SU-DHL-6 (cell line): ENCODE measurements around the gene SMYD4.

Experiments
- H2AFZ ChIP-seq: fragments of 200-600 bp; sonication (generic); 2 replicates; pipeline ENCODE4 v1.6.1; 2014; ENCODE audit warnings: low read depth, mild to moderate bottlenecking, moderate library complexity, mixed read lengths, antibody characterized with exemption, low read length; ENCODE audit not compliant: severe bottlenecking
- H3F3A ChIP-seq: fragments of 200-600 bp; shearing (Covaris generic); 2 replicates; pipeline ENCODE4 v1.6.0; 2016; ENCODE audit warnings: antibody characterized with exemption, mild to moderate bottlenecking; ENCODE audit not compliant: insufficient read depth
- H3K27ac ChIP-seq: fragments of 200-600 bp; sonication (generic); 2 replicates; pipeline ENCODE4 v1.5.1; 2016; ENCODE audit warnings: low read depth, mild to moderate bottlenecking, low read length, moderate library complexity, mixed read lengths
- H3K27me3 ChIP-seq: fragments of 200-600 bp; sonication (generic), shearing (Covaris generic); 2 replicates; pipeline ENCODE4 v1.6.0; 2014; ENCODE audit warnings: mild to moderate bottlenecking, low read length
- H3K36me3 ChIP-seq: fragments of 200-600 bp; sonication (generic); 2 replicates; pipeline ENCODE4 v1.6.1; 2014; ENCODE audit warnings: mild to moderate bottlenecking, low read length, mixed read lengths
- H3K4me2 ChIP-seq: fragments of 300-600, 200-600 bp; shearing (Covaris generic), sonication (generic); 2 replicates; pipeline ENCODE4 v1.6.0; 2014; ENCODE audit warnings: low read length, low read depth, mild to moderate bottlenecking; ENCODE audit not compliant: poor library complexity, severe bottlenecking
- H3K4me3 ChIP-seq: fragments of 200-600 bp; sonication (generic); 2 replicates; pipeline ENCODE4 v1.5.1; 2014; ENCODE audit warnings: antibody characterized with exemption, low read length, mild to moderate bottlenecking, mixed read lengths; ENCODE audit not compliant: insufficient read depth, poor library complexity, severe bottlenecking
- H3K79me2 ChIP-seq: fragments of 200-600 bp; sonication (generic); 2 replicates; pipeline ENCODE4 v1.6.1; 2014; ENCODE audit warnings: mild to moderate bottlenecking, low read length, moderate library complexity; ENCODE audit not compliant: insufficient read depth
- H3K9ac ChIP-seq: fragments of 200-600 bp; sonication (generic); 2 replicates; pipeline ENCODE4 v1.7.0; 2014; ENCODE audit warnings: mild to moderate bottlenecking, low read length
- H3K9me2 ChIP-seq: fragments of 200-600 bp; sonication (generic); replicated peaks from 2 replicates; pipeline ENCODE4 v1.6.1; 2014; ENCODE audit warnings: low read length; ENCODE audit not compliant: insufficient read depth
- H3K9me3 ChIP-seq: fragments of 200-600 bp; sonication (generic); 2 replicates; pipeline ENCODE4 v1.6.1; 2014; ENCODE audit warnings: low read length, mixed read lengths; ENCODE audit not compliant: insufficient read depth
- H4K20me1 ChIP-seq: fragments of 200-600 bp; sonication (generic); 2 replicates; pipeline ENCODE4 v1.6.1; 2014; ENCODE audit warnings: low read depth, mild to moderate bottlenecking, antibody characterized with exemption, low read length, moderate library complexity, mixed read lengths
- EZH2phosphoT487 ChIP-seq: fragments of 200-600 bp; sonication (generic), shearing (Covaris generic); conservative IDR thresholded peaks from 2 replicates; pipeline ENCODE4 v1.6.1; 2018; ENCODE audit warnings: mild to moderate bottlenecking, antibody characterized with exemption, low read length, moderate library complexity, mixed read lengths
- TF ChIP-seq, protein P1 (sequence below): fragments of 200-600 bp; sonication (generic); IDR thresholded peaks from one replicate; pipeline ENCODE4 v1.5.1; 2017; ENCODE audit warnings: antibody characterized with exemption, mild to moderate bottlenecking, low read length, moderate library complexity; ENCODE audit not compliant: insufficient read depth, poor library complexity, severe bottlenecking

SMYD4 gene

DNA sequence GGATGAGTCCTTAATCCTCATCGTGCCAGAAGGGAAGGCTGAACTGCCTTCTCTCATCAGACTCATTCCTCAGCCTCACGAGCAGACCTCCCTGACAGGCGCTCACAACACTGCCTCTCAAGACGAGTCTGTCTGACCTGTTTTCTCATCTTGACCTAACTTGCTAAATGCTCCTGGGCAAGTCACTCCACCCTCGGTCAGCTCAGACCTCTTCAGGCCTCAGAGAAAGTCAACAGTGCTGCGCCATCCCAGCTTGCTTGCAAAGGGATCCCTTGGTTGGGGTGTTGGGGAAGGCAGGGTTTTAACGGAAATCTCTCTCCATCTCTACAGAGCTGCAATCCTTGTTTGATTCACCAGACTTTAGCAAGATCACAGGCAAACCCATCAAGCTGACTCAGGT, 52.8 kb downstream of the SMYD4 start:
- H3K36me3 ChIP-seq = no peaks in the 10 kb centered on the region
- H2AFZ ChIP-seq = no peak overlapping the region
- no peaks in the 10 kb centered on the region for H3K79me2 ChIP-seq
- H3K27ac ChIP-seq = no peak overlapping the region
- no peaks in the 10 kb centered on the region for H4K20me1 ChIP-seq
- no peaks in the 10 kb centered on the region for H3K9me2 ChIP-seq
- H3K9ac ChIP-seq = no peak overlapping the region
- H3K4me3 ChIP-seq = no peak overlapping the region
- H3K27me3 ChIP-seq = no peaks in the 10 kb centered on the region
- TF ChIP-seq, protein P1, sequence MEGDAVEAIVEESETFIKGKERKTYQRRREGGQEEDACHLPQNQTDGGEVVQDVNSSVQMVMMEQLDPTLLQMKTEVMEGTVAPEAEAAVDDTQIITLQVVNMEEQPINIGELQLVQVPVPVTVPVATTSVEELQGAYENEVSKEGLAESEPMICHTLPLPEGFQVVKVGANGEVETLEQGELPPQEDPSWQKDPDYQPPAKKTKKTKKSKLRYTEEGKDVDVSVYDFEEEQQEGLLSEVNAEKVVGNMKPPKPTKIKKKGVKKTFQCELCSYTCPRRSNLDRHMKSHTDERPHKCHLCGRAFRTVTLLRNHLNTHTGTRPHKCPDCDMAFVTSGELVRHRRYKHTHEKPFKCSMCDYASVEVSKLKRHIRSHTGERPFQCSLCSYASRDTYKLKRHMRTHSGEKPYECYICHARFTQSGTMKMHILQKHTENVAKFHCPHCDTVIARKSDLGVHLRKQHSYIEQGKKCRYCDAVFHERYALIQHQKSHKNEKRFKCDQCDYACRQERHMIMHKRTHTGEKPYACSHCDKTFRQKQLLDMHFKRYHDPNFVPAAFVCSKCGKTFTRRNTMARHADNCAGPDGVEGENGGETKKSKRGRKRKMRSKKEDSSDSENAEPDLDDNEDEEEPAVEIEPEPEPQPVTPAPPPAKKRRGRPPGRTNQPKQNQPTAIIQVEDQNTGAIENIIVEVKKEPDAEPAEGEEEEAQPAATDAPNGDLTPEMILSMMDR = no peak
- TF ChIP-seq EZH2phosphoT487 = no peak
- H3K4me2 ChIP-seq = no peak overlapping the region
- no peaks in the 10 kb centered on the region for H3K9me3 ChIP-seq
- no peaks in the 10 kb centered on the region for H3F3A ChIP-seq

GRCh38 chr17:1776328-1776727, 53.4 kb downstream of the SMYD4 start:
- Histone ChIP-seq H3K9me3 (no peaks in the 10 kb centered on the region), H3K27me3 (no peaks in the 10 kb centered on the region), H3K4me3 (no peak overlapping the region), H3K27ac (no peak overlapping the region), H4K20me1 (no peaks in the 10 kb centered on the region), H3K79me2 (no peaks in the 10 kb centered on the region), H2AFZ (no peak overlapping the region), H3K9me2 (no peaks in the 10 kb centered on the region), H3K4me2 (no peak overlapping the region), H3F3A (no peaks in the 10 kb centered on the region), H3K36me3 (no peaks in the 10 kb centered on the region), H3K9ac (no peak overlapping the region)
- TF ChIP-seq, protein P1 = no peak
- no peak for TF ChIP-seq EZH2phosphoT487

- Histone ChIP-seq H3K27ac (no peak overlapping the region), H4K20me1 (no peaks in the 10 kb centered on the region), H3K4me3 (no peak overlapping the region), H3K9me3 (no peaks in the 10 kb centered on the region), H3K79me2 (no peaks in the 10 kb centered on the region), H3K27me3 (no peaks in the 10 kb centered on the region), H3K4me2 (no peak overlapping the region), H3F3A (no peaks in the 10 kb centered on the region), H2AFZ (no peak overlapping the region), H3K9ac (no peak overlapping the region), H3K36me3 (no peaks in the 10 kb centered on the region), H3K9me2 (no peaks in the 10 kb centered on the region)
- no peak for TF ChIP-seq EZH2phosphoT487
- TF ChIP-seq, protein P1 = no peak
Observed at GRCh38 chr17:1774390-1775176, 55.1 kb downstream of the SMYD4 start.
